GM19463 (cell line): ENCODE measurements around the gene OR4F29.
"Not testable (repeated sequence)": the region's sequence is repeated elsewhere in the genome, so short reads cannot be mapped to it uniquely, and the experiment has no call there.

ENCODE experiments used
- ATAC-seq: cut with Tn5 transposase; IDR thresholded peaks from one replicate; pipeline ENCODE4 v1.9.1; 2021; ENCODE audit warnings: mild to moderate bottlenecking, moderate library complexity; ENCODE audit not compliant: unreplicated experiment

Gene OR4F29

GRCh38 chr1:451578-451977, at the start of gene OR4F29:
Gene OR4F29, minus strand, starts transcription at chr1:451678. Its CDS starts 0 bp downstream, at chr1:451678.
- not testable (repeated sequence) for ATAC-seq
